OCI-LY1 (cell line): ENCODE measurements around the gene IZUMO4.

Experiments used
- EZH2 ChIP-seq: fragments of 200-600 bp; sonication (generic), shearing (Covaris generic); IDR thresholded peaks from 2 replicates; pipeline ENCODE4 v1.8.0; 2017; ENCODE audit warnings: borderline replicate concordance, mixed run types, mild to moderate bottlenecking, antibody characterized with exemption, low read length, moderate library complexity, mixed read lengths
- TF ChIP-seq, protein P1 (sequence below): fragments of 200-600 bp; sonication (generic), shearing (Covaris generic); IDR thresholded peaks from 2 replicates; pipeline ENCODE4 v1.5.1; 2017; ENCODE audit warnings: mild to moderate bottlenecking, antibody characterized with exemption, low read length, moderate library complexity, mixed read lengths

GRCh38 chr19:2079076-2079864 lies 17.4 kb upstream of the IZUMO4 start:
- TF ChIP-seq, protein P1, sequence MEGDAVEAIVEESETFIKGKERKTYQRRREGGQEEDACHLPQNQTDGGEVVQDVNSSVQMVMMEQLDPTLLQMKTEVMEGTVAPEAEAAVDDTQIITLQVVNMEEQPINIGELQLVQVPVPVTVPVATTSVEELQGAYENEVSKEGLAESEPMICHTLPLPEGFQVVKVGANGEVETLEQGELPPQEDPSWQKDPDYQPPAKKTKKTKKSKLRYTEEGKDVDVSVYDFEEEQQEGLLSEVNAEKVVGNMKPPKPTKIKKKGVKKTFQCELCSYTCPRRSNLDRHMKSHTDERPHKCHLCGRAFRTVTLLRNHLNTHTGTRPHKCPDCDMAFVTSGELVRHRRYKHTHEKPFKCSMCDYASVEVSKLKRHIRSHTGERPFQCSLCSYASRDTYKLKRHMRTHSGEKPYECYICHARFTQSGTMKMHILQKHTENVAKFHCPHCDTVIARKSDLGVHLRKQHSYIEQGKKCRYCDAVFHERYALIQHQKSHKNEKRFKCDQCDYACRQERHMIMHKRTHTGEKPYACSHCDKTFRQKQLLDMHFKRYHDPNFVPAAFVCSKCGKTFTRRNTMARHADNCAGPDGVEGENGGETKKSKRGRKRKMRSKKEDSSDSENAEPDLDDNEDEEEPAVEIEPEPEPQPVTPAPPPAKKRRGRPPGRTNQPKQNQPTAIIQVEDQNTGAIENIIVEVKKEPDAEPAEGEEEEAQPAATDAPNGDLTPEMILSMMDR, result no peak
- TF ChIP-seq EZH2, result no peak
